CD4-positive, alpha-beta memory T cell (primary cell): ENCODE data around the gene CYP26A1. TPM values are rescaled to one million over a fixed set of nuclear protein-coding genes. Genes with fewer than 3 reads are reported as not detected.

Experiments used
- CTCF ChIA-PET: fragments of 350-600 bp; sonication (Branson Sonifier 250); formaldehyde crosslinking; loops from one replicate; lab custom pipeline; 2021; ENCODE audit warnings: inconsistent platforms; ENCODE audit not compliant: partially characterized antibody; lab: Charles Lee
- POLR2A ChIA-PET: fragments of 350-600 bp; sonication (Branson Sonifier 250); formaldehyde crosslinking; loops from one replicate; lab custom pipeline; 2021; ENCODE audit not compliant: partially characterized antibody; lab: Charles Lee
- DNase-seq, 5 donors: peaks; one replicate each; pipeline versions ENCODE4 v3.0.0 to v3.0.0-alpha.2; 2020 to 2022; ENCODE audit warnings: mixed read lengths in 1 of 5
- H3K27ac ChIP-seq: one replicate; pipeline ENCODE4 v1.7.0; 2013; ENCODE audit warnings: low read depth, low read length
- H3K27me3 ChIP-seq: 2 replicates; pipeline ENCODE4 v1.7.0; 2013; ENCODE audit warnings: mild to moderate bottlenecking, low read length, moderate library complexity; ENCODE audit not compliant: insufficient read depth
- H3K36me3 ChIP-seq: 2 replicates; pipeline ENCODE4 v1.7.0; 2013; ENCODE audit warnings: mild to moderate bottlenecking, low read length, moderate library complexity; ENCODE audit not compliant: insufficient read depth
- H3K4me1 ChIP-seq: 2 replicates; pipeline ENCODE4 v1.7.0; 2013; ENCODE audit warnings: mild to moderate bottlenecking, low read length, moderate library complexity; ENCODE audit not compliant: insufficient read depth
- H3K4me3 ChIP-seq, 2 donors: one replicate each; pipeline ENCODE4 v1.7.0; 2013; ENCODE audit warnings: low read length in 2 of 2, mild to moderate bottlenecking in 1 of 2
- H3K9me3 ChIP-seq, 2 donors: one replicate each; pipeline ENCODE4 v1.7.0; 2013; ENCODE audit warnings: low read length in 2 of 2, control low read depth in 1 of 2; ENCODE audit not compliant: control insufficient read depth in 1 of 2
- H3K27ac Mint-ChIP-seq, 7 donors: one replicate each; pipeline ENCODE4 v1.8.0; 2020 to 2021; ENCODE audit warnings: mixed read lengths in 7 of 7, mild to moderate bottlenecking in 6 of 7, inconsistent platforms in 3 of 7, moderate library complexity in 3 of 7
- H3K27me3 Mint-ChIP-seq, 2 donors: one replicate each; pipeline ENCODE4 v1.8.0; 2020 to 2021; ENCODE audit warnings: mixed read lengths in 2 of 2
- H3K36me3 Mint-ChIP-seq, 2 donors: one replicate each; pipeline ENCODE4 v1.8.0; 2020 to 2021; ENCODE audit warnings: mixed read lengths in 2 of 2, inconsistent platforms in 1 of 2, mild to moderate bottlenecking in 1 of 2
- H3K4me1 Mint-ChIP-seq, 4 donors: one replicate each; pipeline ENCODE4 v1.8.0; 2020 to 2021; ENCODE audit warnings: mixed read lengths in 4 of 4, mild to moderate bottlenecking in 1 of 4
- H3K4me3 Mint-ChIP-seq, 8 donors: one replicate each; pipeline ENCODE4 v1.8.0; 2020 to 2021; ENCODE audit warnings: mixed read lengths in 8 of 8, mild to moderate bottlenecking in 7 of 8, moderate library complexity in 6 of 8, inconsistent platforms in 3 of 8
- H3K9me3 Mint-ChIP-seq, 8 donors: one replicate each; pipeline ENCODE4 v1.8.0; 2020 to 2021; ENCODE audit warnings: mixed read lengths in 8 of 8, mild to moderate bottlenecking in 5 of 8, inconsistent platforms in 3 of 8, moderate library complexity in 1 of 8
- intact Hi-C: fragments of 100-400 bp; cut with micrococcal nuclease; formaldehyde crosslinking; loops from one replicate; pipeline ENCODE4 v1.15.1; 2023
- polyA plus RNA-seq, 2 donors: library from polyadenylated mRNA; unstranded; fragments of 300-500 nt; fragmentation: Illumina TruSeq; gene quantifications; one replicate each; pipeline ENCODE4 v1.2.3, GENCODE V29; 2021
- total RNA-seq, 2 experiments: library from RNA; stranded (reverse); gene quantifications; one replicate each; pipeline ENCODE4 v1.2.3, GENCODE V29; 2021

The CYP26A1 gene
- total and polyA plus RNA-seq, 4 experiments from 2014 or later, result not detected

DNA sequence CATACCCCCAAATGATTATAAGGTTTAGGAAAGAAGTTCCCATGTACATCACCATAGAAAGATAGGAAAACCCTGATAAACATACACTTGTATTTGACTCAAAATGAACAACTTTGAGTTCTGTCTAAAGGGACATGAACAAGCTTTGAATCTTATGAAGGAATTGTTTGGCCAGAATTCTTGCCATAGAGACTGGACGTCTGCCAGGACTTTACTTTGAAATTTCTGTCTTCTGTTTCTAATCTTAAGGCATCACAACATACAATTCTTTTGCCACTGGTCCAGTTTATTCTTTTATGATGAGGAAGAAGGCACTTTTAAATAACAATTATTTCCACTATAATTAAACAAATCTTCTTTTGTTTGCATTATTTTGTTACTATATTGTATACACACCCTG is 39.3 kb upstream of the CYP26A1 start:
- CTCF ChIA-PET, result interaction anchor here (0.7 to 1.5 kb wide), 2 partner anchors 46 to 121 kb away, joined by 3 read pairs; no protein-coding TSS in a partner anchor
- Histone ChIP-seq H3K4me1 (no peaks in the 10 kb centered on the region), H3K27me3 (no peaks in the 10 kb centered on the region), H3K9me3 (no peaks in the 10 kb centered on the region), H3K27ac (no peak overlapping the region), H3K36me3 (no peaks in the 10 kb centered on the region), H3K4me3 (no peak overlapping the region)
- Mint-ChIP-seq H3K4me3 (no peak overlapping the region), H3K4me1 (no peaks in the 10 kb centered on the region), H3K27me3 (no peaks in the 10 kb centered on the region), H3K9me3 (no peaks in the 10 kb centered on the region), H3K27ac (no peak overlapping the region), H3K36me3 (peaks cover 0 to 16% of the 10 kb centered on the region in 2 donors)
- POLR2A ChIA-PET, result no interaction called here
- no peak for DNase-seq
- intact Hi-C loops, result no loop called here

DNA sequence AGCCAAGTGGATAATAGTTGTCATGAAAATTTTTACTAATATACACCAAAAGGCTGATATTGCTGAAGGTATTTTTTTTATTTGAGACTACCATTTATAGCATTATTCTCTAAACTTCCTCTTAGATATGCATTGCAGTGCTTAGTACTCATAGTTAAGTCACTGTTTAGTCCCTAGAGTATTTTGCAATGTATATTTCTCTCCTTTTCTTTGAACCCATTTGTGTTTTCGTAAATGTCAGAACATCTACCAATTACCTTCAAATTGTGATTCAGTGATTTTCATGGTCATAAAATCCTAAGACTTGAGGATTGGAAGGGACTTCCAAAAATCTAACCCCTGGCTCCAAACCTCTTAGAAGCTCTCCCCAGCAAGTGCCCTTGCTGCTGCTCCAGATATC is 34.6 kb upstream of the CYP26A1 start:
- Histone ChIP-seq H3K4me3 (no peak overlapping the region), H3K27ac (no peak overlapping the region), H3K27me3 (no peaks in the 10 kb centered on the region), H3K9me3 (no peaks in the 10 kb centered on the region), H3K4me1 (no peaks in the 10 kb centered on the region), H3K36me3 (no peaks in the 10 kb centered on the region)
- CTCF ChIA-PET, result interaction anchor here (1.6 kb wide), 1 partner anchor 41 kb away, joined by 4 read pairs; no protein-coding TSS in a partner anchor
- H3K4me3 Mint-ChIP-seq, result no peak overlapping the region
- no peaks in the 10 kb centered on the region for H3K4me1 Mint-ChIP-seq
- no peaks in the 10 kb centered on the region for H3K27me3 Mint-ChIP-seq
- no peak overlapping the region for H3K27ac Mint-ChIP-seq
- POLR2A ChIA-PET, result no interaction called here
- no peaks in the 10 kb centered on the region for H3K9me3 Mint-ChIP-seq
- no peak for DNase-seq
- intact Hi-C loops, result loop anchor here (1.0 kb wide), 1 partner anchor 8 kb away; no protein-coding TSS in a partner anchor
- H3K36me3 Mint-ChIP-seq, result peaks cover 2 to 40% of the 10 kb centered on the region in 2 donors

DNA sequence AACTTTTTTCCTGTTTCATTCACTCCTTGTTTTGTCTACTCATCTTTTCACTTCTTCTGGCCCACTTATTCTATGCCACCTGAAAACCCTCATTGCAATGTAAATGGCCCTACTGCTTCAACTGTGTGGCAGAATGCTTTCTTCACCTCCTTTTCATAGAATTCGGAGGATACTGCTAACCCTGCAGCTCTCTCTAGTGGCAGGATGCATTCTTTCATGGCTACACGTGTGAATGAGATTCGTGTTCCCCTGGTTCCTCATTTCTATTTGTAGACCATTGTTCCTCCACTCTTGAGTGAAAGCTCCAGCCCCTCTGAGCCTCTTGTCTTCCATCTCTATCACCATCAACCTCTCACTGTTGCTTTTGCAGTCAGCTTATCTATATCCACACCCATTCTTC is 34.0 kb upstream of the CYP26A1 start:
- Histone ChIP-seq H3K4me3 (no peak overlapping the region), H3K36me3 (no peaks in the 10 kb centered on the region), H3K27me3 (no peaks in the 10 kb centered on the region), H3K4me1 (no peaks in the 10 kb centered on the region), H3K9me3 (no peaks in the 10 kb centered on the region), H3K27ac (no peak overlapping the region)
- DNase-seq, result no peak
- Mint-ChIP-seq H3K4me1 (no peaks in the 10 kb centered on the region), H3K9me3 (no peaks in the 10 kb centered on the region), H3K27me3 (no peaks in the 10 kb centered on the region), H3K27ac (peak overlapping the region in 1 of 7 donors; percentile 1), H3K36me3 (peaks cover 2 to 39% of the 10 kb centered on the region in 2 donors), H3K4me3 (no peak overlapping the region)
- ChIA-PET CTCF (no interaction called here), POLR2A (no interaction called here)
- intact Hi-C loops, result loop anchor here (1.0 kb wide), 1 partner anchor 8 kb away; no protein-coding TSS in a partner anchor

DNA sequence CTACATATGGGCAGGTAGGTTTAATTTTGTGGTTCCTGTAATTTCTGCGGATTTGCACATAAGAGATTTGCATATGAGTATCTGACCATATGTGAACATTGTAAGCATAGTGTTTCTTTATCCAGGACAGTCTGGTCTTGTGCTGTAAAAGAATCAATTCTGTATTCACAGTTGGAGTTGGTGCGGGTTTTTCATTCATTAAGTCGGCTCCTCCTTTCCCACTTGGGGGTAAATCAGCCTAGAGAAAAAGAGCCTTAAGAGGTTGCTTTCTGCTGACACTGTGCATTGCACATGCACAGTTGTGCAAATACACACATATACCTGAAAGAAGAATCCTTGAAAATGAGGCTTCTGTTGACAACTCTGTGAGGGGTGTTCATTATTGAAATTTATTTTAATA is 19.2 kb upstream of the CYP26A1 start:
- DNase-seq, result no peak
- H3K36me3 ChIP-seq, result no peaks in the 10 kb centered on the region
- POLR2A ChIA-PET, result no interaction called here

DNA sequence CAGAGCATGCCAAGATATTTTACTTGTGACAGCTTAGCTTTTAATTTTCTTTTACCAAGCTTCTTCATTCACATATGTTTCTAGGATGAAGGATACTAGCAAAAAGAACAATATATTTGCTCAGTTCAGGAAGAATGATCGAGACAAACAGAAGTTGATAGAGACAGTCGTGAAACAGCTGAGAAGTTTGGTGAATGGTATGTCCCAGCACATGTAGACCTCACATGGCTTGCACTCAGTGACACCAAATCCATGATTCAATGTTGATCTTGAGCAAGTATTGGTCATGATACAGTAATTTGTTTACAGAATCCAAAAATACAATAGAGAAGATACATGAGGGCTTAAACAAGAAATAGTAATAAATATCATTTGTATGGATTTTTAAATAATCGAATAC is 15.6 kb upstream of the CYP26A1 start:
- Histone ChIP-seq H3K27ac (no peak overlapping the region), H3K4me3 (no peak overlapping the region), H3K36me3 (no peaks in the 10 kb centered on the region), H3K27me3 (no peaks in the 10 kb centered on the region), H3K4me1 (peaks cover 15% of the 10 kb centered on the region), H3K9me3 (no peaks in the 10 kb centered on the region)
- Mint-ChIP-seq H3K27ac (no peak overlapping the region), H3K9me3 (no peaks in the 10 kb centered on the region), H3K36me3 (peaks cover 24 to 34% of the 10 kb centered on the region in 2 donors), H3K4me3 (no peak overlapping the region), H3K4me1 (peaks cover 10 to 22% (median 17%) of the 10 kb centered on the region in 4 donors), H3K27me3 (peaks cover 8% of the 10 kb centered on the region in 2 donors)
- no peak for DNase-seq
- CTCF ChIA-PET, result no interaction called here
- intact Hi-C loops, result no loop called here
- POLR2A ChIA-PET, result no interaction called here

More for the DNA sequence above, 19.2 kb upstream of the CYP26A1 start:
- Histone ChIP-seq H3K4me3 (no peak overlapping the region), H3K9me3 (no peaks in the 10 kb centered on the region), H3K27ac (no peak overlapping the region), H3K4me1 (no peaks in the 10 kb centered on the region), H3K27me3 (no peaks in the 10 kb centered on the region)
- Mint-ChIP-seq H3K27ac (no peak overlapping the region), H3K36me3 (peaks cover 24 to 35% of the 10 kb centered on the region in 2 donors), H3K9me3 (no peaks in the 10 kb centered on the region), H3K4me3 (no peak overlapping the region), H3K4me1 (no peaks in the 10 kb centered on the region), H3K27me3 (peaks cover 0 to 3% of the 10 kb centered on the region in 2 donors)
- intact Hi-C loops, result no loop called here
- CTCF ChIA-PET, result no interaction called here

DNA sequence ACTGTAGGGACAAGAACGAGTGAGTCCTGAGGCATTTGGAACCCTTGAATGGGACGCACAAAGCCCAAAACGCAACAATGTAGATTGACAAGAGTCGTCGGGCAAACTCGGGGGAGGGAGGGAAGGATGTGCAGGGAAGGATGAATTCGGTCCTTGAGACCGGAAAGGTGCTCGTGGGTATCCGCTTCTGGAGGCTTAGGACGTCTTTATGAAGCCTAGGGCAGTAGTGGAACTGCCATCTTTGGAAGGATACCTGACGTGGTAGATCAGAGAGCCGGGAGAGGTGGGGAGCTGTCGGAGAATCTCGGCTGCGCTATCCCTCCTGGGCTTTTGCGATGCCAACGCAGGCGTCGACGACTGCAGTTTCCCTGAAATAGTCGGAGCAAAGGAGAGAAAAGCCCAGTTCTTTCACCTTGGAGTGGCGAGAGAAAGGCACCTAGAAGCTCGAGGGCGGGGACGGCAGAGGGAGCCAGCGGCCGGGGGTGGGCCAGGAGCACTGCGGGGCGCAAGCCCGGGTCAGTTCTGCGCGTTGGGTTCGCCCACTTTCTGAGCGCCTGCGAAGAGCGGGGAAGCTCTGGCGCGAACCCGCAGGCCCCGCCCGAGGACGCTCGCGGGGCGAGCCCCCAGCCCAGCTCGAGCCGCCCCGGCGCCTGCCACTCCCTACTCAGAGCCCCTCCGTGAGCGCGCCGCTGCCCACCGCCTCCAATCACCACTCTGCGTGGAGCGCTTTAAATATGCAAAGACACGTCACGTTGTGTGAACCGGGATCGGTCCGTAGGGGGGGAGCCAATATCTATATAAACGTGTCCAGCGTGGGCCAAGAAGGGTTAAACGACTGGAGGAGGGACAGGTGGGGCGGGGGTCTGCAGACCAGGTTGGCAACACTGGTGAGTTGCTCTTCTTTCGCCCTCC is 13.5 kb upstream of the CYP26A1 start, which contains the start of gene CYP26C1:
Gene CYP26C1 (plus strand): TSS at position 824 of the 912 bp plus-strand sequence. CDS start 466 bp downstream, outside the sequence.
- Histone ChIP-seq H3K4me3 (no peak within 1 kb of the TSS), H3K9me3 (no peaks in the 10 kb centered on the region), H3K27ac (no peak within 1 kb of the TSS), H3K27me3 (no peaks in the 10 kb centered on the region), H3K36me3 (no peaks in the 10 kb centered on the region), H3K4me1 (peaks cover 15% of the 10 kb centered on the region)
- peak within 1 kb of the TSS in 7 of 8 donors; percentile 54 to 86 (median 67) for H3K4me3 Mint-ChIP-seq
- H3K4me1 Mint-ChIP-seq, result peaks cover 10 to 34% (median 25%) of the 10 kb centered on the region in 4 donors
- ChIA-PET CTCF (interaction anchor here (0.6 kb wide), 1 partner anchor 215 kb away, joined by 3 read pairs; no protein-coding TSS in a partner anchor), POLR2A (no interaction called here)
- H3K9me3 Mint-ChIP-seq, result no peaks in the 10 kb centered on the region
- H3K27ac Mint-ChIP-seq, result peak within 1 kb of the TSS in 1 of 7 donors; percentile 66
- DNase-seq, result no peak
- peaks cover 24 to 31% of the 10 kb centered on the region in 2 donors for H3K36me3 Mint-ChIP-seq
- peaks cover 14 to 17% of the 10 kb centered on the region in 2 donors for H3K27me3 Mint-ChIP-seq
- intact Hi-C loops, result no loop called here

DNA sequence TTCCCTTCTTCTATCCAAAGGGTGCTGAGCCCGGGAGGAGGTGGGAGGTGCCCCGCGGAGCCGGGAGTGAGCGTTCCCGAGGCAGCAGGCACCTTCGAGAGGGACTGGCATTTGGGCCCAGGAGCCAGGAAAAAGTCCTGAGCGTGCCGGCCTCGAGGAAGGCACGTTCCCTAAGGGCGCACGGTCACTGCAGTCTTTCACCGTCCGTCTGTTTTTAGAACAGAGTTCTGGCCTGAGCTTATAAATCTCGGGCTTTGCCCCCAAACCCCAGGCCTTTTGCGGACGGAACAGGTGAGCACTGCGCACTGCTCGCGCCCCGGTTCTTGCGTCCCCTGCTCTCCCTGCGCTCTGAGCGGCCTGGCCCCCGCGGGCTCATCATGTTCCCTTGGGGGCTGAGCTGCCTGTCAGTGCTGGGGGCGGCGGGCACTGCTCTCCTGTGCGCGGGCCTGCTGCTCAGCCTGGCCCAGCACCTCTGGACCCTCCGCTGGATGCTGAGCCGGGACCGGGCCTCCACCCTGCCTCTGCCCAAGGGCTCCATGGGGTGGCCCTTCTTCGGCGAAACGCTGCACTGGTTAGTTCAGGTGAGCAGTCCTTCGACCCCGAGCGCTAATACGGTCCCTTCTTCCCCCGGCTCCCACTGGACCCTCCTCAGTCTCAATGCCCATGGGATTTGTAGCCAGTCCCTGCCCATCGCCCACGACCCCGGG is 12.7 kb upstream of the CYP26A1 start:
- intact Hi-C loops, result no loop called here
- H3K27ac ChIP-seq, result no peak overlapping the region
- peak overlapping the region in 4 of 8 donors; percentile 67 to 86 (median 78) for H3K4me3 Mint-ChIP-seq
- no peaks in the 10 kb centered on the region for H3K36me3 ChIP-seq
- H3K9me3 ChIP-seq, result no peaks in the 10 kb centered on the region
- POLR2A ChIA-PET, result no interaction called here
- H3K36me3 Mint-ChIP-seq, result peaks cover 21 to 31% of the 10 kb centered on the region in 2 donors
- H3K27ac Mint-ChIP-seq, result no peak overlapping the region
- no peaks in the 10 kb centered on the region for H3K9me3 Mint-ChIP-seq
- peaks cover 13 to 39% (median 30%) of the 10 kb centered on the region in 4 donors for H3K4me1 Mint-ChIP-seq
- DNase-seq, result no peak
- no peaks in the 10 kb centered on the region for H3K27me3 ChIP-seq
- CTCF ChIA-PET, result interaction anchor here (0.6 to 1.4 kb wide), 3 partner anchors 9 to 216 kb away, joined by 3 read pairs; no protein-coding TSS in a partner anchor
- H3K4me1 ChIP-seq, result peaks cover 20% of the 10 kb centered on the region
- H3K27me3 Mint-ChIP-seq, result peaks cover 20 to 22% of the 10 kb centered on the region in 2 donors
- H3K4me3 ChIP-seq, result no peak overlapping the region
